ENCODE measurements around the gene NIPAL4.

DNA sequence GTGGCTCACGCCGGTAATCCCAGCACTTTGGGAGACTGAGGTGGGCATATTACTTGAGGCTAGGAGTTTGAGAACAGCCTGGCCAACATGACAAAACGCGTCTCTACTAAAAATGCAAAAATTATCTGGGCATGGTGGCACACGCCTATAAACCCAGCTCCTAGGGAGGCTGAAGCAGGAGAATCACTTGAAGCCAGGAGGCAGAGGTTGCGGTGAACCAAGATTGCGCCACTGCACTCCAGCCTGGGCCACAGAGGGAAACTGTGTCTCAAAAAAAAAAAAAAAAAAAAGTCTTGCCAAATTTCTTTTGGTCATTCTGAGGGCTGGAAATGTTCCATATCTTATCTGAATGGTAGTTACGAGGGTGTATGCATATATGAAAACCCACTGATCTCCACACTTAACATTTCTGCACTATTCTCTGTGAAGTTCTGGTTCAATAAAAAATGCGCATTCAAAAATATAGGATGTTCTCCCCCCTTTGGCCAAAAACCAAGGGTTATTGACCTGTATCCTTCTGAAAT lies 13.5 kb upstream of the NIPAL4 start:
- no peak for TF ChIP-seq CTCF (conservative IDR thresholded peaks at IDR 0.05)
- TF ChIP-seq EZH2 (IDR thresholded peaks at IDR 0.05; ENCODE audit: low read depth): no peak

Measured in PC-9 (cell line).